GM12872 (cell line): ENCODE data around the gene RRBP1.

Experiments used
- CTCF ChIP-seq: IDR thresholded peaks from 3 replicates; pipeline ENCODE4 v1.5.1; 2011; ENCODE audit warnings: low read depth, mild to moderate bottlenecking, low read length, moderate library complexity; ENCODE audit not compliant: insufficient read depth

The RRBP1 gene

DNA sequence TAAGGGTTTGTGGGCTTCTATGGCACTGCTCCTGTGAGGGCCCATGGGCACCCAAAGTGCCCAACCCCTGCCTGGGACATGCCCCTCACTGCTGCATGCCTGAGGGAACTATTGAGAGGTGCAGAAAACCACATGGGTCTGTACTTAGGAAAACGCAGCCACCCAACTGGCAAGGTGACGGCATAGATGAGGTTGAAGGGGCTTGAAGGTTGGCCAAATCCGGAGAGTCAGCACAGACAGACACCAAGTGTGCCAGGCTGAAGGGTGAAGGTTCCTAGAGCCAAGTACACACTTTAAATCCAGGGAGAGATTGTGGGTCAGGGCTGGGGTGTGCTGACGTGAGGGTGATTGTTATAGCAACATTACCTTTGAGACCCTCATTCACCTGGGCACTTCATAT, 23.9 kb upstream of the RRBP1 start:
- TF ChIP-seq CTCF = no peak

DNA sequence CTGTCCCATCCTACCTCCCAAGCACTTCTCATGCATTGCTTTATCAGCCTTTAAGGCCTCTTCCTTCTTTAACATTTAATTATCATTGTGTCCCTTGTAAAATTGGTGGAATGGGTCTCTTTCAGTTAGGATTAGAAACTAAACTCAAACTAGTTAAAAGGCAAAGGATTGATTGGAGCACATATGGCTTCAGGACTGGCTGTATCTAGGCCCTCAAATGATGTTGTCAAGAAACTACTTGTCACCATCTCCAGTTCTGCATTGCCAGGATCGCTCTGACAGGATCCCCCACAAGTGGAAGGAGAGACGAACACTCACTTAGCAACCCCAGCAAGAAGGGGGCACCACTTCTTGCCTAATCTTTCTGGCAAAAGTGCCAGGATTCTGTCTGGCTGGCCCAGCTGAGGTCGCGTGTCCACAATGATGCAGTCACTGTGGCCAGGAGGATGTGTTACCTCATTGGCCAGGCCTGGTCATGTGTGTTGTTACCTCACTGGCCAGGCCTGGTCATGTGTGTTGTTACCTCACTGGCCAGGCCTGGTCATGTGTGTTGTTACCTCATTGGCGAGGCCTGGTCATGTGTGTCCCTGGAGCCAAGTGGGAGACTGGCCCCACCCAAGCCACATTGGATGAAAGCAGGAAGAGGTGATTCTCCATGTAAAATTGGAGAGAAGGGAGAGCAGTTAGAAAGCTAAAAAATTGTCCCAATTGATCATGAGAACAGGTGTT, 22.7 kb upstream of the RRBP1 start:
- no peak for TF ChIP-seq CTCF

- no peak for TF ChIP-seq CTCF
These were observed 19.8 kb upstream of the RRBP1 start for GRCh38 chr20:17701826-17702225.

GRCh38 chr20:17700637-17701036, 18.6 kb upstream of the RRBP1 start:
- TF ChIP-seq CTCF = no peak

DNA sequence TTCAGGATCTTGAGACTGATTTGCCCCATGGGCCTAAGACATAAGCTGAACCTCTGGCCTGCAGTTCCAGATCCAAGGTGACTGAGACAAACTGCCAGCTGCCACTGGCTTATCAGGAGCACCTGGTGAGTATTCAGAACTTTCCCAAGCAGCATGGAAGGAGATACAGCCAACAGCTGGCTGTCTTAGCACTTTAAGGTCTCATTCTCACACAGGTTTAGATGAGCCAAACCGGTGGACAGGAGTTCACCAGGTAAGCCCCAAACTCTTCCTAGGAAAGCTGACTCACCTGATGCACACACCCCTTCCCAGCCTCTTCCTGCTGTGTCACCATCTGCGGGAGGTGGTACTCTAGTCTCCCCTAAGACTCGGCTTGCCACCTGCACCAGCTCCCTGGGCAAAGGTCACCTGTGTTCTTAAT, 17.9 kb upstream of the RRBP1 start, which contains the start of gene BANF2:
TSS of gene BANF2 (plus strand) at position 36 of the 421 bp plus-strand sequence. CDS start 25,060 bp downstream, outside the sequence.
- TF ChIP-seq CTCF = no peak

DNA sequence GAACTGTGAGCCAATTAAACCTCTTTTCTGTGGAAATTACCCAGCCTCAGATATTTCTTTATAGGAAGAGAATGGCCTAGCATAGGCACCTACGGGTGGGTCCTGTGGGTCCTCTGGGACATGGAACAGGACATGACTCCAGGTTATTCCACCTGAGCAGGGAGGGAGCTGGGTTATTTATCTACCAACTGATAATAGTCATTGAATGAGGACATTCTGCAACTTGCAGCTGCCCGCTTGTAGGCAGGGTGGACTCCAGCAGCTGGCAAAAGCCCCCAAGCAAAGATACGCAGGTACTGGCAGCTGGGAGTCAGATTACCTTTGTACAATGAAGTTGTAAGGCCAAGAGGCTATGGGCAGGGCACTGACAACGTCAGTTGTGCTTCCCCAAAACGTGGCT, 16.3 kb upstream of the RRBP1 start:
- no peak for TF ChIP-seq CTCF

DNA sequence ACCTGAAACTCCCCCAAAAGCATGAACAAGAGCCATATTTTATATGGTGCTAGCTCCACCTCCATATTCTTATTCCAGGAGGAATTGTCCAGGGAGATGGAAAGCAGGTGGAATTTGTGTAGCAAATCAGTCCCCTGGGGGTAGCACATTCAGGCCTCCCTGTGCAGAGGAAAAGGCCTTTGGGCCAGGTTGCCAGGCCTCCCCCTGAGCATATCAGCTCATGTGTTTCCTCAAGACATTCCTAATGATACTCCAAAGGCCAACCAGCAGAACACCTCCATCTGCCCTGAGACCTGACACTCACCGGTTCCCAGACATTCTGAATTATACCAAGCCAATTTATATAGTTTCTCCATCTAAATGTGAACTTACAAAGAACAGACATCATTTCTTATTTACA, 15.1 kb upstream of the RRBP1 start:
- TF ChIP-seq CTCF = no peak
